Measurements from ENCODE around the gene XRCC5. TPM values are rescaled to one million over a fixed set of nuclear protein-coding genes. Genes with fewer than 3 reads are reported as not detected.

XRCC5 gene
- total RNA-seq, 1 experiment from 2014 or later = 618 TPM

GRCh38 chr2:216224388-216224787, 115.2 kb downstream of the XRCC5 start:
- no peak overlapping the region for H3K4me2 ChIP-seq (ENCODE audit: insufficient read depth, insufficient read length, low read length)
- H3K27me3 Mint-ChIP-seq (ENCODE audit: low read depth) = no peaks in the 10 kb centered on the region
- no peak overlapping the region for H2AK5ac ChIP-seq (ENCODE audit: insufficient read length, low read length)

More at GRCh38 chr2:216224388-216224787, 115.2 kb downstream of the XRCC5 start:
- Histone ChIP-seq H3K56ac (ENCODE audit: insufficient read length, low read depth, low read length) (no peak overlapping the region), H2BK5ac (ENCODE audit: insufficient read length, low read length) (no peak overlapping the region), H4K91ac (ENCODE audit: insufficient read length, low read depth, low read length) (no peak overlapping the region), H2AFZ (ENCODE audit: low read length) (no peak overlapping the region), H3K9me3 (ENCODE audit: control insufficient read depth, low read depth, low read length) (no peaks in the 10 kb centered on the region), H3K4me1 (ENCODE audit: insufficient read depth, low read length) (no peaks in the 10 kb centered on the region), H3K4ac (ENCODE audit: low read depth, low read length) (no peak overlapping the region), H3K23me2 (ENCODE audit: insufficient read length, low read depth, low read length, poor library complexity, severe bottlenecking) (no peaks in the 10 kb centered on the region), H3K79me2 (ENCODE audit: insufficient read depth, low read length) (no peaks in the 10 kb centered on the region), H4K20me1 (ENCODE audit: control insufficient read depth, insufficient read depth, insufficient read length) (no peaks in the 10 kb centered on the region), H3T11ph (ENCODE audit: low read length) (no peak overlapping the region), H4K8ac (replicated peaks; ENCODE audit: insufficient read length, low read depth, low read length) (no peak overlapping the region), H3K23ac (ENCODE audit: insufficient read length, low read depth, low read length) (no peak overlapping the region), H3K79me1 (ENCODE audit: insufficient read depth, low read depth, low read length, poor library complexity, severe bottlenecking) (no peaks in the 10 kb centered on the region), H3K27ac (ENCODE audit: insufficient read length, low read depth, low read length) (no peak overlapping the region), H3K14ac (ENCODE audit: insufficient read depth, low read length) (no peak overlapping the region), H2BK15ac (ENCODE audit: low read depth, low read length) (no peak overlapping the region), H2BK120ac (ENCODE audit: low read depth, low read length, poor library complexity, severe bottlenecking) (no peak overlapping the region), H3K18ac (ENCODE audit: insufficient read length, low read depth, low read length) (no peak overlapping the region), H2BK12ac (ENCODE audit: insufficient read length, low read depth, low read length) (no peak overlapping the region), H2BK20ac (ENCODE audit: low read depth, low read length, poor library complexity, severe bottlenecking) (no peak overlapping the region), H4K5ac (ENCODE audit: insufficient read length, low read depth, low read length) (no peak overlapping the region), H3K27me3 (ENCODE audit: insufficient read depth, low read length) (no peaks in the 10 kb centered on the region), H3K9ac (ENCODE audit: extremely low read depth, insufficient read length, low read length) (no peak overlapping the region)
- H3K27ac Mint-ChIP-seq = no peak overlapping the region
- H3K9me3 Mint-ChIP-seq = no peaks in the 10 kb centered on the region
- DNase-seq = no peak
- no peak for TF ChIP-seq CTCF (conservative IDR thresholded peaks at IDR 0.05)
- no peak overlapping the region for H3K4me3 Mint-ChIP-seq
- no peaks in the 10 kb centered on the region for H3K36me3 Mint-ChIP-seq (ENCODE audit: insufficient read depth in 1 of 3, low read depth in 3 of 3)
- no peaks in the 10 kb centered on the region; a peak in 1 of 4 replicates for H3K4me1 Mint-ChIP-seq
- WGBS (ENCODE audit: extremely low coverage, insufficient read length, low lambda C conversion rate) = no CpG with 5 or more reads among the region's 1 CpG
